ENCODE data around the gene GALR2.
"Not testable (repeated sequence)": the region's sequence is repeated elsewhere in the genome, so short reads cannot be mapped to it uniquely, and the experiment has no call there.

Gene GALR2

GRCh38 chr17:76050538-76051467, 23.8 kb upstream of the GALR2 start:
- DNase-seq = no peak

- no peak for DNase-seq
Measured at GRCh38 chr17:76051561-76051960, 23.0 kb upstream of the GALR2 start.

GRCh38 chr17:76053246-76054111, 21.1 kb upstream of the GALR2 start:
- no peak for DNase-seq

GRCh38 chr17:76054112-76054476, 20.5 kb upstream of the GALR2 start:
- no peak for DNase-seq

GRCh38 chr17:76056882-76057281, 17.7 kb upstream of the GALR2 start:
- DNase-seq = no peak

- not testable (repeated sequence) for DNase-seq
Measured at GRCh38 chr17:76058264-76058663, 16.3 kb upstream of the GALR2 start.

GRCh38 chr17:76063875-76064546, 10.6 kb upstream of the GALR2 start:
- DNase-seq = no peak

GRCh38 chr17:76065775-76066174, 8.8 kb upstream of the GALR2 start:
- no peak for DNase-seq

- no peak for DNase-seq
Measured at GRCh38 chr17:76071531-76072147, 2.9 kb upstream of the GALR2 start.

GRCh38 chr17:76072148-76072858, 2.3 kb upstream of the GALR2 start, which contains the start of gene SRP68:
TSS of gene SRP68 (minus strand) at chr17:76072517. CDS start at chr17:76072491, 26 bp downstream.
- peak; percentile 96 for DNase-seq

- DNase-seq = peak; percentile 51
Measured at GRCh38 chr17:76075364-76076145, 974 bp downstream of the GALR2 start.

- DNase-seq = no peak
Measured at GRCh38 chr17:76076146-76076764, 1.7 kb downstream of the GALR2 start.

- no peak for DNase-seq
Measured at GRCh38 chr17:76076765-76077583, 2.4 kb downstream of the GALR2 start.

- peak; percentile 48 for DNase-seq
Measured at GRCh38 chr17:76077584-76078110, 3.1 kb downstream of the GALR2 start.

- not testable (repeated sequence) for DNase-seq
Measured at GRCh38 chr17:76078370-76078769, 3.8 kb downstream of the GALR2 start.

GRCh38 chr17:76078860-76079534, 4.4 kb downstream of the GALR2 start, which contains the start of gene ZACN:
TSS of gene ZACN (plus strand) at chr17:76079182. CDS start at chr17:76079265, 83 bp downstream.
- DNase-seq = peak; percentile 19

GRCh38 chr17:76079535-76079955, 5.0 kb downstream of the GALR2 start:
- DNase-seq = peak; percentile 23

- DNase-seq = peak; percentile 48
Measured at GRCh38 chr17:76079956-76080767, 5.6 kb downstream of the GALR2 start.

All from NCI-H82 (cell line).